Measurements from ENCODE around the gene EVA1C.

EVA1C gene

DNA sequence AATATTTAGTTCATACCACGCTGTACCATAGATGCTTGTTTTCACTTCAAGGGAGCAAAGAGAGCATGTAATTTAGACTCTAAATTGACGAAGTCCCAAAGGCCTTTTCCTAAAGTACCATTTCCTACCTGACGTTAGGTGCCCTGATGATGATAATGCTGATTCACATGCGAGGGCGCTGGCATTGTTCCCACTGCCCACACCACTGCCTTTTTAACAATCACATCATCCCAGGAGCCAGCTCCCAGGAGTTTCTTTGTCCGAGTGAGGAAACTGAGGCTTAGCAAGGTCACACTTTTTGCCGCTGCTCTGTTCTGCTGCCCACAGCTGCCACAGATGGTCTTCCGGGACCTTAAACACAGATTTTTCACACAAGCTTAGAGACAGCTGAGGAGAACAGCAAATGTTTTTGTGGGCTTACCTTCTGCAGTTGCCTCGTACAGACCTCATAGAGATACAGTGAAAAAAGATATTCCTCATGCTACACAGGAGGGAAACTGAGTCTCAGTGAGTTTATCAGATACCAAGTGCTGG, 69.4 kb downstream of the EVA1C start:
- Histone ChIP-seq H3K36me3 (ENCODE audit: insufficient read depth, low read length) (no peaks in the 10 kb centered on the region), H3K27ac (no peak overlapping the region), H3K9me3 (ENCODE audit: low read depth, low read length) (no peaks in the 10 kb centered on the region), H3K9ac (ENCODE audit: insufficient read length) (no peak overlapping the region), H3K4me3 (no peak overlapping the region)
- TF ChIP-seq POLR2AphosphoS5 (IDR thresholded peaks at IDR 0.05; ENCODE audit: borderline replicate concordance, low read depth, low read length) (no peak), EZH2 (IDR thresholded peaks at IDR 0.05) (no peak), FOXP2 (optimal IDR thresholded peaks at IDR 0.05; ENCODE audit: control extremely low read depth, extremely low read length, insufficient read depth) (no peak)
- DNase-seq (ENCODE audit: low read depth, low spot score): no peak

DNA sequence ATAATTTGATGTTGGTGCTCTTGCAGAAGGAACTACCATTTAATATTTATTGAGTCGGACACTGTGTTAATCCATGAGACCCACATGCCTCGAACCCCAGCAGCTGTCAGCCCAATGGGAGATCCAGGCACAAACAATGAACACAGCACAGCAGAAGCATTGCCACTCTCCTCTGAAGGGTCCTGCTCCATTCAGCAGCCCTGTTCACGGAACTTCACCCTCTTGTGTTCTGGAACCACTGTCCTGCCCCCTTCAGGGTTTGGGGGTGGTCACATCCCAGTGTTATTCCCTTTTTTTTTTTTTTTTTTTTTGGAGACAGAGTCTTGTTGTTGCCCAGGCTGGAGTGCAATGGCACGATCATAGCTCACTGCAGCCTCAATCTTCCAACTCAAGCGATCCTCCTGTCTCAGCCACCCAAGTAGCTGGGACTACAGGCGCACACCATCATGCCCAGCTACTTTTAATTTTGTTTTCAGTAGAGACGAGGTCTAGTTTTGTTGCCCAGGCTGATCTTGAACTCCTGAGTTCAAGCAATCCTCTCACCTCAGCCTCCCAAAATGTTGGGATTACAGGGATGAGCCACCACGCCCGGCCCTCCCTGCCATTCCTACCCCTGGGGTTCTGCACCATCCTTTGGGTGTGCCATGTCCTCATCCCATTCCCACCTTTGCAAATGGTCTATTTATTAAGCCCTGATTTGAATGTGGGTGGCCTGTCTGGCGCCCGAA, 70.2 kb downstream of the EVA1C start:
- no peak overlapping the region for H3K9ac ChIP-seq (ENCODE audit: insufficient read length)
- H3K9me3 ChIP-seq (ENCODE audit: low read depth, low read length): no peaks in the 10 kb centered on the region
- no peak for DNase-seq (ENCODE audit: low read depth, low spot score)
- no peak overlapping the region for H3K27ac ChIP-seq
- no peak overlapping the region for H3K4me3 ChIP-seq
- no peaks in the 10 kb centered on the region for H3K36me3 ChIP-seq (ENCODE audit: insufficient read depth, low read length)
- TF ChIP-seq POLR2AphosphoS5 (IDR thresholded peaks at IDR 0.05; ENCODE audit: borderline replicate concordance, low read depth, low read length): no peak

DNA sequence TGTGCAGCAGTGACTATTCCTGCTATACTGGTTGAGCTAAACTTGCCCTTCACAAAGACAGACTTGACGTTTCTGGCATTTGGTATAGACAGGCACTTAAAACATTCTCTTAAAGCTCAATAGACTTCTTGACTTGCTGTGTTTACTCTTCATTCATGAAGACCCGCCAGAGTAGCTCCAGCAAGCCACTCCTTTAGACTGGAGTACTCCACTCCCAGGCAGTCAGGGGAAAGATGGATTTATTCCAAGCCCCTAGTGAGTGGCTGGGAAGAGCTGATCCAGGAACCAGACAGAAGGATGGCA, 70.7 kb downstream of the EVA1C start:
- TF ChIP-seq FOXP2 (optimal IDR thresholded peaks at IDR 0.05; ENCODE audit: control extremely low read depth, extremely low read length, insufficient read depth): no peak
- TF ChIP-seq EZH2 (IDR thresholded peaks at IDR 0.05): no peak
- TF ChIP-seq POLR2AphosphoS5 (IDR thresholded peaks at IDR 0.05; ENCODE audit: borderline replicate concordance, low read depth, low read length): no peak

DNA sequence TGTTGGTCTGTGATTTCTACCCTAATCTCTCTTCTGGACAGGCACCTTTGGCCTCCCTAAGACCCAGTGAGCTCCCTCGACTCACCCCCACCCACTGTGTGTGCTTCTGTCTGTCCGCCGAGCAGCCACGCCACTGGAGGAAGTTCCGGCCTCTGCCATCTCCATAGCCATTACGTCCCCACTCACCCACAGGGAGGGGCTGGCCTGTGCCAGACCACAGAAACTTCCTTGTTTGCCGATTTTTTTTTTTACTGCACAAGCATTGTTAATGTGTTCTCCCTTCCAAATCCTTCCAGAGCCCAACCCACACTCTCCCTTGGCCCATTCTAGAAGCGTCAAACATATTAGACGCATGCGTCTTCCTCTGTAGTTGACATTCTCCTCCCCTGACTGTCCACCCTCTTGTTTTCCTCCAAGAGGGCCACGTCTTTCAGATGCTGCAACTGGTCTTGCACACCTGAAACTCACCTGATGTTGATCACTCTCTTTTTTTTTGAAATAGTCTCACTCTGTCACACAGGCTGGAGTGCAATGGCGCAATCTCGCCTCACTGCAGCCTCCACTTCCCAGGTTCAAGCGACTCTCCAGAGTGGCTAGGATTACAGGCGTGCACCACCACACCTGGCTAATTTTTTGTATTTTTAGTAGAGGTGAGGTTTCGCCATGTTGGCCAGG, 72.3 kb downstream of the EVA1C start:
- H3K9me3 ChIP-seq (ENCODE audit: low read depth, low read length): no peaks in the 10 kb centered on the region

More for the DNA sequence above, 70.7 kb downstream of the EVA1C start:
- Histone ChIP-seq H3K4me3 (no peak overlapping the region), H3K27ac (no peak overlapping the region), H3K9me3 (ENCODE audit: low read depth, low read length) (no peaks in the 10 kb centered on the region), H3K36me3 (ENCODE audit: insufficient read depth, low read length) (no peaks in the 10 kb centered on the region), H3K9ac (ENCODE audit: insufficient read length) (no peak overlapping the region)
- DNase-seq (ENCODE audit: low read depth, low spot score): no peak

GRCh38 chr21:32492376-32492775, 79.9 kb downstream of the EVA1C start:
- no peak for DNase-seq (ENCODE audit: low read depth, low spot score)
- TF ChIP-seq EZH2 (IDR thresholded peaks at IDR 0.05): no peak
- no peak for TF ChIP-seq FOXP2 (optimal IDR thresholded peaks at IDR 0.05; ENCODE audit: control extremely low read depth, extremely low read length, insufficient read depth)
- TF ChIP-seq POLR2AphosphoS5 (IDR thresholded peaks at IDR 0.05; ENCODE audit: borderline replicate concordance, low read depth, low read length): no peak
- no peaks in the 10 kb centered on the region for H3K9me3 ChIP-seq (ENCODE audit: low read depth, low read length)
- H3K36me3 ChIP-seq (ENCODE audit: insufficient read depth, low read length): no peaks in the 10 kb centered on the region
- H3K9ac ChIP-seq (ENCODE audit: insufficient read length): no peak overlapping the region
- no peak overlapping the region for H3K4me3 ChIP-seq
- H3K27ac ChIP-seq: no peak overlapping the region

More for the DNA sequence above, 72.3 kb downstream of the EVA1C start:
- Histone ChIP-seq H3K27ac (no peak overlapping the region), H3K9ac (ENCODE audit: insufficient read length) (no peak overlapping the region), H3K4me3 (no peak overlapping the region), H3K36me3 (ENCODE audit: insufficient read depth, low read length) (no peaks in the 10 kb centered on the region)
- DNase-seq (ENCODE audit: low read depth, low spot score): no peak
- no peak for TF ChIP-seq FOXP2 (optimal IDR thresholded peaks at IDR 0.05; ENCODE audit: control extremely low read depth, extremely low read length, insufficient read depth)
- TF ChIP-seq EZH2 (IDR thresholded peaks at IDR 0.05): no peak
- TF ChIP-seq POLR2AphosphoS5 (IDR thresholded peaks at IDR 0.05; ENCODE audit: borderline replicate concordance, low read depth, low read length): no peak

- no peak overlapping the region for H3K9ac ChIP-seq (ENCODE audit: insufficient read length)
- no peak for DNase-seq (ENCODE audit: low read depth, low spot score)
- no peak for TF ChIP-seq FOXP2 (optimal IDR thresholded peaks at IDR 0.05; ENCODE audit: control extremely low read depth, extremely low read length, insufficient read depth)
- TF ChIP-seq EZH2 (IDR thresholded peaks at IDR 0.05): no peak
- TF ChIP-seq POLR2AphosphoS5 (IDR thresholded peaks at IDR 0.05; ENCODE audit: borderline replicate concordance, low read depth, low read length): no peak
- H3K36me3 ChIP-seq (ENCODE audit: insufficient read depth, low read length): no peaks in the 10 kb centered on the region
- H3K27ac ChIP-seq: no peak overlapping the region
- H3K4me3 ChIP-seq: no peak overlapping the region
- no peaks in the 10 kb centered on the region for H3K9me3 ChIP-seq (ENCODE audit: low read depth, low read length)
Measured at GRCh38 chr21:32494934-32495709, 82.6 kb downstream of the EVA1C start.

DNA sequence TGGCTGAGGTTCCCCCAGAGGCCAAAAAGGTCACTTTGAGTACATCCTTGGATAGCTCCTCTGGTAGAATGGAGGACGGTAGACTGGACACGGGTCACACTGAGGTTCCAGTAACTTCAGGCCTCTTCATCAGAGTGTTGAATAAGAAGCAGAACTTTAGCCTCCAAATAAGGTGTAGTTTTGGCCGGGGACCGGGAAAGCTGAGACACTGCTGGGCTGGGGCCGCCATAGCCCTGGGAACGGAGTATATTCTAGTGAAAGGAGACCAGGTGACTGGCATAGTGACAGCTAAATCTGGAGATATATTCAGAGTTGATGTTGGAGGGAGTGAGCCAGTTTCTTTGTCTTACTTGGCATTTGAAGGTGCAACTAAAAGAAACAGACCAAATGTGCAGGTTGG, 84.1 kb downstream of the EVA1C start:
- H3K27ac ChIP-seq: no peak overlapping the region
- TF ChIP-seq POLR2AphosphoS5 (IDR thresholded peaks at IDR 0.05; ENCODE audit: borderline replicate concordance, low read depth, low read length) (no peak), FOXP2 (optimal IDR thresholded peaks at IDR 0.05; ENCODE audit: control extremely low read depth, extremely low read length, insufficient read depth) (no peak), EZH2 (IDR thresholded peaks at IDR 0.05) (no peak)
- no peak for DNase-seq (ENCODE audit: low read depth, low spot score)
- H3K9me3 ChIP-seq (ENCODE audit: low read depth, low read length): no peaks in the 10 kb centered on the region
- H3K4me3 ChIP-seq: no peak overlapping the region
- H3K36me3 ChIP-seq (ENCODE audit: insufficient read depth, low read length): no peaks in the 10 kb centered on the region
- H3K9ac ChIP-seq (ENCODE audit: insufficient read length): no peak overlapping the region

All from SK-N-MC (cell line).